ENCODE results near the gene GDPGP1. TPM values are rescaled to one million over a fixed set of nuclear protein-coding genes. Genes with fewer than 3 reads are reported as not detected.

The GDPGP1 gene
- total and polyA plus RNA-seq, 10 of the 15 experiments (the other 5 are each of a cell fraction or from before 2014, with no cell fraction given), result 0.68 to 8.9 (median 3.0) TPM

- TF ChIP-seq E2F4 (IDR thresholded peaks at IDR 0.05; ENCODE audit: low read depth, low read length) (no peak), GABPA (IDR thresholded peaks at IDR 0.05; ENCODE audit: low read depth) (no peak), MAX (IDR thresholded peaks at IDR 0.05; ENCODE audit: low read depth, low read length) (no peak), CREB1 (IDR thresholded peaks at IDR 0.05; ENCODE audit: low read depth) (no peak), NR2C1 (IDR thresholded peaks at IDR 0.05) (no peak)
These were observed 42.1 kb upstream of the GDPGP1 start (continued) for GRCh38 chr15:90191794-90192509.

GRCh38 chr15:90192961-90193786, 40.8 kb upstream of the GDPGP1 start:
- in situ Hi-C loops (cut with MboI), result no loop called here
- Histone ChIP-seq H3K36me3 (ENCODE audit: control insufficient read depth in 2 of 2, insufficient read depth in 2 of 2, low read length in 1 of 2) (0 out of 4 replicates have a peak, but pooled peaks cover 0 to 2% of the 10 kb centered on the region in 2 experiments), H3K4me1 (ENCODE audit: control insufficient read depth, insufficient read depth, low read length) (peaks cover 41% of the 10 kb centered on the region), H4K20me1 (ENCODE audit: control insufficient read depth, insufficient read depth) (no peaks in the 10 kb centered on the region), H3K27ac (ENCODE audit: control insufficient read depth, insufficient read depth) (no peak overlapping the region), H3K9me3 (replicated peaks; ENCODE audit: control insufficient read depth, insufficient read depth, low read length) (no peaks in the 10 kb centered on the region), H3K79me2 (ENCODE audit: control insufficient read depth, insufficient read depth, low read length) (peaks cover 1% of the 10 kb centered on the region; the same call in 1 of the 2 replicates), H3K4me3 (0 out of 2 replicates have a peak overlapping the region, but pooled peaks have one; percentile 10), H2AFZ (ENCODE audit: control insufficient read depth, low read depth, low read length) (peak overlapping the region; percentile 37), H3K4me2 (ENCODE audit: control insufficient read depth, insufficient read depth) (peak overlapping the region; percentile 54), H3K9ac (ENCODE audit: control insufficient read depth, insufficient read depth, low read length) (no peak overlapping the region; the same call in 1 of the 2 replicates), H3K27me3 (replicated peaks in 1 of 2; ENCODE audit: control insufficient read depth in 2 of 2, insufficient read depth in 2 of 2, low read length in 1 of 2) (no peaks in the 10 kb centered on the region)
- DNase-seq (ENCODE audit: low read depth, low spot score) (no peak), FAIRE-seq (no peak), ATAC-seq (no peak)
- intact Hi-C loops (cut with micrococcal nuclease; ENCODE audit: unreplicated experiment), result loop anchor here (5.0 kb wide), 1 partner anchor 39 kb away; the partner anchor contains the start of genes CIB1 and GDPGP1
- TF ChIP-seq TCF3 (IDR thresholded peaks at IDR 0.05; ENCODE audit: borderline replicate concordance, insufficient read depth, low read depth, low read length) (no peak), MAX (IDR thresholded peaks at IDR 0.05; ENCODE audit: low read depth, low read length) (no peak), SMARCA5 (IDR thresholded peaks at IDR 0.05) (no peak)
- ChIA-PET POLR2A (interaction anchor here (0.7 to 6.0 kb wide), 9 partner anchors 10 to 94 kb away, joined by 3 to 101 read pairs (median 5); partner anchors contain the start of genes CIB1, GDPGP1 and SEMA4B), SMC1A (ENCODE audit: uncharacterized antibody, unreplicated experiment) (interaction anchor here (0.6 to 5.3 kb wide), 10 partner anchors 8 to 96 kb away, joined by 3 to 47 read pairs (median 8); partner anchors contain the start of genes CIB1, GDPGP1 and SEMA4B), CTCF (interaction anchor here (0.6 to 3.6 kb wide), 9 partner anchors 7 to 89 kb away, joined by 3 to 22 read pairs (median 4); partner anchors contain the start of genes CIB1 and SEMA4B), RAD21 (ENCODE audit: unreplicated experiment) (interaction anchor here (0.9 to 3.3 kb wide), 11 partner anchors 8 to 39 kb away, joined by 3 to 43 read pairs (median 5); partner anchors contain the start of gene SEMA4B)
- no TSS peak for BruUV-seq (replicated peaks)
- WGBS (ENCODE audit: insufficient coverage, insufficient replicate concordance, low lambda C conversion rate, missing lambda C conversion rate), result 55% methylated on average over 16 of the region's 16 CpGs
